H1 (cell line): ENCODE data around the gene ARHGEF28. TPM values are rescaled to one million over a fixed set of nuclear protein-coding genes. Genes with fewer than 3 reads are reported as not detected.

Experiments
- CTCF ChIA-PET: fragments of 300-600 bp; sonication (Branson Sonifier 250); formaldehyde crosslinking; loops from one replicate; lab custom pipeline; 2021; ENCODE audit not compliant: partially characterized antibody; lab: Charles Lee
- POLR2A ChIA-PET: fragments of 300-600 bp; sonication (Branson Sonifier 250); formaldehyde crosslinking; loops from one replicate; lab custom pipeline; 2021; ENCODE audit warnings: inconsistent platforms; ENCODE audit not compliant: partially characterized antibody; lab: Charles Lee
- DNase-seq, 2 experiments: peaks; one replicate each; pipeline versions ENCODE4 v3.0.0 to v3.0.0-alpha.2; 2010 to 2022; ENCODE audit warnings: low spot score in 2 of 2, low read depth in 1 of 2, mixed read lengths in 1 of 2
- FAIRE-seq: peaks from 2 replicates; lab custom pipeline; 2011; peaks lifted over from hg19 to GRCh38; lab: Jason Lieb, UNC
- H2AFZ ChIP-seq: 2 replicates; pipeline ENCODE4 v1.8.1; 2012; ENCODE audit warnings: low read length, inconsistent platforms
- H2AK5ac ChIP-seq: 2 replicates; pipeline ENCODE4 v1.6.1; 2013; ENCODE audit warnings: low read depth, low read length
- H2BK120ac ChIP-seq: replicated peaks from 2 replicates; pipeline ENCODE3; 2013; ENCODE audit warnings: low read depth, low read length, inconsistent platforms
- H2BK12ac ChIP-seq: 2 replicates; pipeline ENCODE4 v1.6.1; 2013; ENCODE audit warnings: low read depth, low read length
- H2BK15ac ChIP-seq: 2 replicates; pipeline ENCODE4 v1.6.1; 2013; ENCODE audit warnings: low read length
- H2BK20ac ChIP-seq: 2 replicates; pipeline ENCODE4 v1.6.1; 2013; ENCODE audit warnings: low read length
- H2BK5ac ChIP-seq: 2 replicates; pipeline ENCODE4 v1.6.1; 2013; ENCODE audit warnings: low read depth, low read length
- H3K14ac ChIP-seq: 2 replicates; pipeline ENCODE4 v1.6.1; 2013; ENCODE audit warnings: inconsistent platforms; ENCODE audit not compliant: insufficient read length
- H3K18ac ChIP-seq: 2 replicates; pipeline ENCODE4 v1.6.1; 2013; ENCODE audit warnings: low read length; ENCODE audit errors: extremely low read depth
- H3K23ac ChIP-seq: 2 replicates; pipeline ENCODE4 v1.6.1; 2013; ENCODE audit warnings: inconsistent platforms; ENCODE audit not compliant: insufficient read length
- H3K23me2 ChIP-seq: 2 replicates; pipeline ENCODE4 v1.6.1; 2013; ENCODE audit warnings: low read depth, low read length
- H3K27ac ChIP-seq: 2 replicates; pipeline ENCODE4 v1.6.1; 2011; ENCODE audit warnings: low read depth, low read length, inconsistent platforms
- H3K27me3 ChIP-seq, 4 experiments: replicated peaks in 1 of 4; 1 replicate in 1 of 4; 2 replicates in 3 of 4; pipeline versions ENCODE4 v1.6.1 to v1.8.1; 2011 to 2013; ENCODE audit warnings: low read length in 3 of 4, mild to moderate bottlenecking in 3 of 4, inconsistent platforms in 2 of 4, mixed read lengths in 2 of 4, moderate library complexity in 1 of 4; ENCODE audit not compliant: control insufficient read depth in 3 of 4, insufficient read depth in 3 of 4; ENCODE audit errors: extremely low read depth in 1 of 4
- H3K36me3 ChIP-seq, 4 experiments: 2 replicates each; pipeline versions ENCODE4 v1.6.1 to v1.8.1; 2011 to 2013; ENCODE audit warnings: mild to moderate bottlenecking in 4 of 4, low read length in 3 of 4, moderate library complexity in 2 of 4, control low read depth in 1 of 4, inconsistent platforms in 1 of 4; ENCODE audit not compliant: insufficient read depth in 4 of 4, control insufficient read depth in 2 of 4
- H3K4ac ChIP-seq: replicated peaks from 2 replicates; pipeline ENCODE3; 2013; ENCODE audit warnings: low read length, low read depth, mixed read lengths, inconsistent platforms; ENCODE audit not compliant: insufficient read length
- H3K4me1 ChIP-seq, 4 experiments: replicated peaks in 1 of 4; 1 replicate in 1 of 4; 2 replicates in 3 of 4; pipeline versions ENCODE4 v1.6.1 to v1.8.1; 2011 to 2013; ENCODE audit warnings: low read length in 3 of 4, inconsistent platforms in 2 of 4, mixed read lengths in 1 of 4; ENCODE audit not compliant: insufficient read depth in 4 of 4, control insufficient read depth in 3 of 4
- H3K4me2 ChIP-seq, 2 experiments: 2 replicates each; pipeline versions ENCODE4 v1.6.1 to v1.8.1; 2011 to 2013; ENCODE audit warnings: low read depth in 2 of 2, low read length in 2 of 2, control low read depth in 1 of 2, inconsistent platforms in 1 of 2, mild to moderate bottlenecking in 1 of 2; ENCODE audit not compliant: insufficient read depth in 1 of 2
- H3K4me3 ChIP-seq, 4 experiments: fragments of 200-600, 300-600 bp in 1 of 4; sonication (generic), shearing (Covaris generic), sonication (Bioruptor Twin) in 1 of 4; 2 replicates each; pipeline versions ENCODE4 v1.5.1 to v1.8.1; 2011 to 2016; ENCODE audit warnings: low read length in 4 of 4, low read depth in 3 of 4, control low read depth in 2 of 4, inconsistent platforms in 2 of 4, mild to moderate bottlenecking in 2 of 4, mixed read lengths in 1 of 4, moderate library complexity in 1 of 4; ENCODE audit not compliant: insufficient read depth in 2 of 4; ENCODE audit errors: extremely low read depth in 1 of 4
- H3K56ac ChIP-seq: replicated peaks from 2 replicates; pipeline ENCODE3; 2013; ENCODE audit warnings: low read depth, mild to moderate bottlenecking, mixed read lengths, low read length, inconsistent platforms; ENCODE audit not compliant: insufficient read length
- H3K79me1 ChIP-seq: 2 replicates; pipeline ENCODE4 v1.6.1; 2013; ENCODE audit warnings: low read depth, low read length, control low read depth
- H3K79me2 ChIP-seq, 2 experiments: 2 replicates each; pipeline versions ENCODE4 v1.6.1 to v1.8.1; 2012 to 2013; ENCODE audit warnings: low read length in 2 of 2, mild to moderate bottlenecking in 2 of 2, inconsistent platforms in 1 of 2; ENCODE audit not compliant: insufficient read depth in 2 of 2, control insufficient read depth in 1 of 2
- H3K9ac ChIP-seq, 4 experiments: replicated peaks in 1 of 4; 1 replicate in 1 of 4; 2 replicates in 3 of 4; pipeline versions ENCODE4 v1.6.1 to v1.8.1; 2011 to 2013; ENCODE audit warnings: low read depth in 3 of 4, low read length in 3 of 4, control low read depth in 2 of 4, mild to moderate bottlenecking in 2 of 4, moderate library complexity in 2 of 4, inconsistent platforms in 1 of 4; ENCODE audit errors: extremely low read depth in 1 of 4
- H3K9me3 ChIP-seq, 2 experiments: 2 replicates each; pipeline versions ENCODE4 v1.6.1 to v1.8.1; 2012 to 2013; ENCODE audit warnings: mild to moderate bottlenecking in 2 of 2, moderate library complexity in 2 of 2, control low read depth in 1 of 2, inconsistent platforms in 1 of 2, low read depth in 1 of 2, low read length in 1 of 2, mixed read lengths in 1 of 2; ENCODE audit not compliant: insufficient read depth in 2 of 2
- H4K20me1 ChIP-seq, 2 experiments: replicated peaks in 1 of 2; 2 replicates each; pipeline versions ENCODE3 to v1.8.1; 2011 to 2013; ENCODE audit warnings: inconsistent platforms in 2 of 2, low read length in 2 of 2, mild to moderate bottlenecking in 1 of 2; ENCODE audit not compliant: insufficient read depth in 2 of 2, control insufficient read depth in 1 of 2
- H4K5ac ChIP-seq: 2 replicates; pipeline ENCODE4 v1.6.1; 2013; ENCODE audit warnings: low read length, low read depth, mixed read lengths, inconsistent platforms; ENCODE audit not compliant: insufficient read length
- H4K8ac ChIP-seq: 2 replicates; pipeline ENCODE4 v1.8.0; 2013; ENCODE audit warnings: mild to moderate bottlenecking, moderate library complexity, low read length, inconsistent platforms; ENCODE audit not compliant: insufficient read depth; ENCODE audit errors: extremely low read depth
- H4K91ac ChIP-seq: replicated peaks from 2 replicates; pipeline ENCODE3; 2013; ENCODE audit warnings: low read length, mixed read lengths, inconsistent platforms; ENCODE audit not compliant: insufficient read length
- CEBPB ChIP-seq: IDR thresholded peaks from 2 replicates; pipeline ENCODE4 v1.6.1; 2012; ENCODE audit warnings: low read depth, low read length
- CHD2 ChIP-seq: IDR thresholded peaks from 2 replicates; pipeline ENCODE4 v1.6.1; 2012; ENCODE audit warnings: low read length, improper control_type of control experiment
- CREB1 ChIP-seq: IDR thresholded peaks from 2 replicates; pipeline ENCODE4 v1.6.1; 2012; ENCODE audit warnings: inconsistent platforms
- KDM4A ChIP-seq: IDR thresholded peaks from one replicate; pipeline ENCODE4 v1.7.1; 2012; ENCODE audit warnings: low read depth, mild to moderate bottlenecking, moderate library complexity, low read length, inconsistent platforms; ENCODE audit not compliant: severe bottlenecking
- MAFK ChIP-seq: IDR thresholded peaks from 2 replicates; pipeline ENCODE4 v1.6.1; 2012; ENCODE audit warnings: low read depth, mild to moderate bottlenecking, improper control_type of control experiment, low read length
- NRF1 ChIP-seq: IDR thresholded peaks from 2 replicates; pipeline ENCODE4 v1.6.1; 2011; ENCODE audit warnings: mild to moderate bottlenecking, low read depth, low read length, improper control_type of control experiment
- POLR2A ChIP-seq, 2 experiments: IDR thresholded peaks; 1 replicate in 1 of 2; 2 replicates in 1 of 2; pipeline ENCODE4 v1.6.1; 2011; ENCODE audit warnings: low read depth in 2 of 2, low read length in 2 of 2, mild to moderate bottlenecking in 2 of 2; ENCODE audit errors: control extremely low read depth in 1 of 2
- RXRA ChIP-seq: IDR thresholded peaks from 2 replicates; pipeline ENCODE4 v1.6.1; 2011; ENCODE audit warnings: low read depth, mild to moderate bottlenecking, low read length, moderate library complexity; ENCODE audit not compliant: insufficient read depth
- SP1 ChIP-seq: IDR thresholded peaks from 2 replicates; pipeline ENCODE4 v1.6.1; 2011; ENCODE audit warnings: low read depth, low read length
- WGBS, 2 experiments: shearing (Covaris generic) in 1 of 2; methylation state at CpG; one replicate each; pipeline versions ENCODE4 v1.1.6 to v1.1.7; 2013 to 2015; ENCODE audit warnings: low lambda C conversion rate in 2 of 2, mixed read lengths in 2 of 2, inconsistent platforms in 1 of 2, low coverage in 1 of 2, missing lambda C conversion rate in 1 of 2; ENCODE audit not compliant: insufficient replicate concordance in 2 of 2, insufficient coverage in 1 of 2, insufficient read length in 1 of 2; ENCODE audit errors: extremely low coverage in 1 of 2, missing lambda C conversion rate in 1 of 2; 5-methylcytosine and 5-hydroxymethylcytosine counted together
- polyA plus RNA-seq, 7 experiments: library from polyadenylated mRNA; depleted of rRNA in 3 of 7; stranded (reverse) in 5 of 7; unstranded in 2 of 7; fragments of >200 nt in 5 of 7; fragments of 200-250 nt in 2 of 7; gene quantifications; 1 replicate in 5 of 7; 2 replicates in 1 of 7; 4 replicates in 1 of 7; pipeline versions ENCODE4 v1.2.1 to v1.2.3, GENCODE V29; 2011 to 2013; ENCODE audit warnings: missing spikeins in 2 of 7, mixed read lengths in 2 of 7
- total RNA-seq: library from RNA; stranded (reverse); fragmentation: NEBNext Ultra II Directional; extraction: Animal tissue kit (Norgen Biotek cat#: 25700); gene quantifications from 2 replicates; pipeline ENCODE4 v1.2.1, GENCODE V29; 2021

ARHGEF28 gene
- total and polyA plus RNA-seq, 2 of the 8 experiments (the other 6 are each of a cell fraction or from before 2014, with no cell fraction given) = 0.33 to 1.0 TPM

- H3K4me3 ChIP-seq = no peak overlapping the region
- no peak overlapping the region for H3K14ac ChIP-seq
- no peak overlapping the region for H4K91ac ChIP-seq
- WGBS, 2 experiments = 93% methylated on average over 2 of the region's 2 CpGs; no CpG with 5 or more reads in 1 of the 2 experiments
- no peak overlapping the region for H2AFZ ChIP-seq
- no peak overlapping the region for H2AK5ac ChIP-seq
- H3K9me3 ChIP-seq = peaks cover 12 to 20% of the 10 kb centered on the region in 2 experiments; a peak in 2 of 4 replicates
- no peaks in the 10 kb centered on the region for H3K23me2 ChIP-seq
- no peak overlapping the region for H2BK20ac ChIP-seq
- CTCF ChIA-PET = no interaction called here
- no peak overlapping the region for H3K4ac ChIP-seq
- H2BK15ac ChIP-seq = no peak overlapping the region
- H3K79me2 ChIP-seq = no peaks in the 10 kb centered on the region
- H4K20me1 ChIP-seq = no peaks in the 10 kb centered on the region
- H3K56ac ChIP-seq = no peak overlapping the region
- no peak overlapping the region for H3K9ac ChIP-seq
- H4K8ac ChIP-seq = no peak overlapping the region
- H3K4me2 ChIP-seq = no peak overlapping the region
- no peaks in the 10 kb centered on the region for H3K36me3 ChIP-seq
- TF ChIP-seq CEBPB = no peak
- TF ChIP-seq CHD2 = no peak
- TF ChIP-seq POLR2A (IDR thresholded peaks at IDR 0.05; ENCODE audit: control extremely low read depth in 1 of 2, low read depth in 2 of 2, low read length in 2 of 2) = no peak
- TF ChIP-seq NRF1 = no peak
- no peak for TF ChIP-seq KDM4A
- no peak for TF ChIP-seq CREB1
- TF ChIP-seq SP1 = no peak
- no peak for TF ChIP-seq RXRA
- no peak for TF ChIP-seq MAFK
- TF ChIP-seq, all 59 proteins: peak for 0
- DNase-seq (no peak), FAIRE-seq (no peak)
- Histone ChIP-seq H3K79me1 (no peaks in the 10 kb centered on the region), H2BK120ac (no peak overlapping the region), H3K27me3 (no peaks in the 10 kb centered on the region), H2BK5ac (no peak overlapping the region), H3K18ac (no peak overlapping the region), H3K27ac (no peak overlapping the region), H3K4me1 (no peaks in the 10 kb centered on the region), H2BK12ac (no peak overlapping the region), H4K5ac (no peak overlapping the region), H3K23ac (no peak overlapping the region)
- POLR2A ChIA-PET = no interaction called here
Observed at GRCh38 chr5:73766902-73767301, 140.9 kb downstream of the ARHGEF28 start.
